Activated naive CD8-positive, alpha-beta T cell (primary cell): ENCODE results near the gene ETFRF1.

Experiments
- H3K27ac Mint-ChIP-seq: one replicate; pipeline ENCODE4 v1.8.0; 2021; ENCODE audit warnings: mixed read lengths
- H3K27me3 Mint-ChIP-seq: one replicate; pipeline ENCODE4 v1.8.0; 2021; ENCODE audit warnings: mixed read lengths
- H3K36me3 Mint-ChIP-seq: one replicate; pipeline ENCODE4 v1.8.0; 2021; ENCODE audit warnings: mixed read lengths
- H3K4me1 Mint-ChIP-seq: one replicate; pipeline ENCODE4 v1.8.0; 2021; ENCODE audit warnings: low read depth, mixed read lengths
- H3K4me3 Mint-ChIP-seq: one replicate; pipeline ENCODE4 v1.8.0; 2021; ENCODE audit warnings: mild to moderate bottlenecking, mixed read lengths
- H3K9me3 Mint-ChIP-seq: one replicate; pipeline ENCODE4 v1.8.0; 2021; ENCODE audit warnings: low read depth, mixed read lengths

ETFRF1 gene

DNA sequence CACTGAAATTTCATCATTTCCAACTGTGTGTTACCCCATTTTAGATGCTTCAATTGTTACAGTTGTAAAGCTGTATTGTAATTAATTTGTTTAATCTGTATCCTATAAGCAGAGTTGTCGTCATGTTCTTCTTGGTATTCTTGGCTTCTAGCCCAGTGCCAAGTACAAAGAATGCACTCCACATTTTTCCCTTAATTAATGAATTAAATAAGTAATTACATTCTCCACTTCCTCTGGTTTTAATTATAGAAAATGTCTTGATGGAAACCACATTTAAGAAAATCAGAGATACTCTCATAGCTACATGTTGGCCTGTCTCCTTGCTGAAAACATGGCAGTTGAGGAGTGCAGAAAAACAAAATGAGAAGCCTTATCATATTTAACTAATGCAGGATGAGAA, 823 bp upstream of the ETFRF1 start:
- H3K4me1 Mint-ChIP-seq, result peaks cover 35% of the 10 kb centered on the region
- H3K9me3 Mint-ChIP-seq, result no peaks in the 10 kb centered on the region
- H3K27me3 Mint-ChIP-seq, result no peaks in the 10 kb centered on the region
- peak overlapping the region; percentile 99 for H3K4me3 Mint-ChIP-seq
- H3K36me3 Mint-ChIP-seq, result peaks cover 2% of the 10 kb centered on the region
- peak overlapping the region; percentile 98 for H3K27ac Mint-ChIP-seq

- no peaks in the 10 kb centered on the region for H3K9me3 Mint-ChIP-seq
- H3K4me3 Mint-ChIP-seq, result peak overlapping the region; percentile 99
- no peaks in the 10 kb centered on the region for H3K27me3 Mint-ChIP-seq
- peaks cover 35% of the 10 kb centered on the region for H3K4me1 Mint-ChIP-seq
- peaks cover 3% of the 10 kb centered on the region for H3K36me3 Mint-ChIP-seq
- H3K27ac Mint-ChIP-seq, result peak overlapping the region; percentile 98
These were observed 348 bp upstream of the ETFRF1 start for GRCh38 chr12:25194722-25195055.

DNA sequence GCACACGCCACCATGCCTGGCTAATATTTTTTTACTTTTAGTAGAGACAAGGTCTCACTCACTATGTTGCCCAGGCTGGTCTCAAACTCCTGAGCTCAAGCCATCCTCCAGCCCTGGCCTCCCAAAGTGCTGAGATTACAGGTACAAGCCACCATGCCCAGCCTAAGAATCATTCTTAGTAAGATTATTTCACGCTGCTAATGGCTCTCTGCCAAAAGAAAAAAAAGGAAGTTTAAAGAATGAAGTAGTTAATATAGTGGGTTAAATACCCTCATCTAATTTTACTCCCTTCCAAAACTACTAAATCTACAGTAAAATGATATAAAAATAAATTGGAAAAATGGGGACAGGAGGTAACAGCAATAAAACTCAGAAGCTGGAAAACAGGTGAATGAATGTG, 2.6 kb downstream of the ETFRF1 start:
- Mint-ChIP-seq H3K27ac (no peak overlapping the region), H3K4me1 (peaks cover 42% of the 10 kb centered on the region), H3K27me3 (no peaks in the 10 kb centered on the region), H3K9me3 (no peaks in the 10 kb centered on the region), H3K36me3 (peaks cover 4% of the 10 kb centered on the region), H3K4me3 (no peak overlapping the region)

DNA sequence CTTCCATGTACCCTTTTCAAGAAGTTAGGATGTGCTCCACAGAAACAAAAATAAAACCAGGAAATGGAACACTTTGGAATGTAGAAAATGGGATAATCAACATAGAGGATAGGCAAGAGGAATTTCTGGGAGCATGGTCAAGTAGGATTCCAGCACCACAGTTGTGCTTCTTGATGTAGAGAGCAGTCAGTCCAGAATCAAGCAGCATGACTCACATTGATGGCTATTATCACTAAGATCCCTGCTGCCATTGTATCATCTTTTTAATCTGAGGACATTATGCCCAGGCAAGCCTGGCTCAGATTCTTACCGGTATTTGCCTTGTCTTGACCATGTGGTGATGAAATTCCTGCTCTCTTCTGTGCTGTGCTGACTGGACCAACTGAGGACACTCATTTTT, 5.7 kb downstream of the ETFRF1 start:
- Mint-ChIP-seq H3K9me3 (no peaks in the 10 kb centered on the region), H3K27ac (peak overlapping the region; percentile 52), H3K4me1 (peaks cover 31% of the 10 kb centered on the region), H3K36me3 (peaks cover 8% of the 10 kb centered on the region), H3K27me3 (no peaks in the 10 kb centered on the region), H3K4me3 (no peak overlapping the region)

GRCh38 chr12:25202137-25202536, 7.1 kb downstream of the ETFRF1 start:
- H3K4me3 Mint-ChIP-seq, result no peak overlapping the region
- H3K27ac Mint-ChIP-seq, result peak overlapping the region; percentile 5
- no peaks in the 10 kb centered on the region for H3K9me3 Mint-ChIP-seq
- H3K4me1 Mint-ChIP-seq, result peaks cover 22% of the 10 kb centered on the region
- peaks cover 10% of the 10 kb centered on the region for H3K36me3 Mint-ChIP-seq
- no peaks in the 10 kb centered on the region for H3K27me3 Mint-ChIP-seq

- no peaks in the 10 kb centered on the region for H3K27me3 Mint-ChIP-seq
- peaks cover 8% of the 10 kb centered on the region for H3K36me3 Mint-ChIP-seq
- no peaks in the 10 kb centered on the region for H3K9me3 Mint-ChIP-seq
- peaks cover 13% of the 10 kb centered on the region for H3K4me1 Mint-ChIP-seq
- H3K27ac Mint-ChIP-seq, result no peak overlapping the region
- H3K4me3 Mint-ChIP-seq, result no peak overlapping the region
These were observed 12.4 kb downstream of the ETFRF1 start for GRCh38 chr12:25207411-25207810.

- no peak overlapping the region for H3K27ac Mint-ChIP-seq
These were observed 12.8 kb downstream of the ETFRF1 start for GRCh38 chr12:25207846-25208245.

DNA sequence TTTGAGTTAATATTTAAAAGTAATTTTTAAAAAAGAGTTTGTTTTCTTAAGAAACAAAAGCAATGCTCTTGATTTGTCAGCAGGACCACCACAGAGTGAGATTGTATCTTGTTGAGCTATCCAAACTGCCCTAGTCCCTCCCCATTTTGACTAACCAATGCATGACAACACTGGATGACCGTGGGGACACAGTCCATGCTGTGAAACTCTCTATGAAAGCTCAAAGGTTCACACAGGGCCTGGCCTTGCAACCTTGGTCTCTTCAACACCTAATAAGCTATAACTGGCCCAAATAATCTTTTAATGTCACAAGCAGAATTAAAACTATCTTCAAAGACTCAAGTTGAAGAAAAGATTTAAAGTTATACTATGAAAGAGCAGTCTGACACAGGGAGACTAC, 13.5 kb downstream of the ETFRF1 start:
- no peaks in the 10 kb centered on the region for H3K9me3 Mint-ChIP-seq
- H3K4me1 Mint-ChIP-seq, result peaks cover 9% of the 10 kb centered on the region
- no peak overlapping the region for H3K4me3 Mint-ChIP-seq
- no peak overlapping the region for H3K27ac Mint-ChIP-seq
- H3K36me3 Mint-ChIP-seq, result peaks cover 4% of the 10 kb centered on the region
- H3K27me3 Mint-ChIP-seq, result no peaks in the 10 kb centered on the region

More at GRCh38 chr12:25207846-25208245, 12.8 kb downstream of the ETFRF1 start:
- peaks cover 13% of the 10 kb centered on the region for H3K4me1 Mint-ChIP-seq
- H3K4me3 Mint-ChIP-seq, result no peak overlapping the region
- H3K27me3 Mint-ChIP-seq, result no peaks in the 10 kb centered on the region
- no peaks in the 10 kb centered on the region for H3K9me3 Mint-ChIP-seq
- peaks cover 8% of the 10 kb centered on the region for H3K36me3 Mint-ChIP-seq

- Mint-ChIP-seq H3K9me3 (no peaks in the 10 kb centered on the region), H3K27ac (no peak overlapping the region)
These were observed 18.3 kb downstream of the ETFRF1 start for GRCh38 chr12:25213338-25213737.

DNA sequence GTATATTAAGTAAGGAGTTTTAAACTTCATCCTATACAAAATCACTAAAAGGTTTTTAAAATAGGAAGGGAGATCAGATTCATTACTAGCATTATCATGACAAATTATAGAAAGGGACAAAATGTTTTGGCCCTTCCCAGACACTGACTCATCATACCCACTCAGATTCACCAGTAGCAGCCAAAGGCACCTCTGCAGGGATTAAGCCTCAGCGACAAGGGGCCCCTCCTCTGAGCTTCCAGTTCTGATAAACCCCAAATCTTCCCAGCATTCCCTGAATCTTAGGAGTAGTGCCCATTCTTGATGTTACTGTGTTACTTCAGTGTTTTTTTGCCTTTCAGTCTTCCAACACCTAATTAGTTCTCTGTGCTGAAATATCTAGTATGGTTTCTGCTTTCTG, 41.2 kb downstream of the ETFRF1 start:
- Mint-ChIP-seq H3K4me3 (no peak overlapping the region), H3K27ac (no peak overlapping the region), H3K27me3 (no peaks in the 10 kb centered on the region), H3K36me3 (peaks cover 17% of the 10 kb centered on the region), H3K9me3 (no peaks in the 10 kb centered on the region), H3K4me1 (peaks cover 18% of the 10 kb centered on the region)

More at GRCh38 chr12:25213338-25213737, 18.3 kb downstream of the ETFRF1 start:
- Mint-ChIP-seq H3K27me3 (no peaks in the 10 kb centered on the region), H3K36me3 (peaks cover 5% of the 10 kb centered on the region), H3K4me1 (peaks cover 8% of the 10 kb centered on the region), H3K4me3 (no peak overlapping the region)

DNA sequence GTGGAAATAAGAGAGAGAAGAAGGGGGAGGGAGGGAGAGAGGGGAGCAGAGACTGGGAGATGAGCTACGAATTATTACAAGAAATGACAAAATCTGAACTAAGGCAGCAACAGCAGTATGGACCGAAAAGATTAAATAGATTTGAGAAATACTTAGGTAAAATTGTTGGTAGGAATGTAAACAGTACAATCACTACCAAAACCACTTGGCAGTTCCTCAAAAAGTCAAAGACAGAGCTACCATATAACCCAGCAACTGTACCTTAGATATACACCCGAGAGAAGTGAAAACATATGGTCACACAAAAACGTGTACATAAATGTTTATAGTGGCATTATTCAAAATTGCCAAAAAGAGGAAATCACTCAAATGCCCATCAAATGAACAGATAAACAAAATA, 41.6 kb downstream of the ETFRF1 start:
- no peak overlapping the region for H3K4me3 Mint-ChIP-seq
- H3K9me3 Mint-ChIP-seq, result no peaks in the 10 kb centered on the region
- H3K36me3 Mint-ChIP-seq, result peaks cover 13% of the 10 kb centered on the region
- peaks cover 22% of the 10 kb centered on the region for H3K4me1 Mint-ChIP-seq
- H3K27ac Mint-ChIP-seq, result no peak overlapping the region
- H3K27me3 Mint-ChIP-seq, result no peaks in the 10 kb centered on the region

- peak overlapping the region; percentile 30 for H3K4me3 Mint-ChIP-seq
- no peaks in the 10 kb centered on the region for H3K9me3 Mint-ChIP-seq
- H3K4me1 Mint-ChIP-seq, result peaks cover 55% of the 10 kb centered on the region
- no peaks in the 10 kb centered on the region for H3K27me3 Mint-ChIP-seq
- peaks cover 19% of the 10 kb centered on the region for H3K36me3 Mint-ChIP-seq
- peak overlapping the region; percentile 66 for H3K27ac Mint-ChIP-seq
These were observed 46.4 kb downstream of the ETFRF1 start for GRCh38 chr12:25241167-25242020.

- no peaks in the 10 kb centered on the region for H3K9me3 Mint-ChIP-seq
- H3K27me3 Mint-ChIP-seq, result no peaks in the 10 kb centered on the region
- H3K36me3 Mint-ChIP-seq, result peaks cover 15% of the 10 kb centered on the region
- H3K4me3 Mint-ChIP-seq, result no peak overlapping the region
- H3K27ac Mint-ChIP-seq, result peak overlapping the region; percentile 16
- peaks cover 57% of the 10 kb centered on the region for H3K4me1 Mint-ChIP-seq
These were observed 48.1 kb downstream of the ETFRF1 start for GRCh38 chr12:25242981-25243679.

GRCh38 chr12:25243680-25243990, 48.6 kb downstream of the ETFRF1 start:
- Mint-ChIP-seq H3K36me3 (peaks cover 12% of the 10 kb centered on the region), H3K4me3 (no peak overlapping the region), H3K4me1 (peaks cover 57% of the 10 kb centered on the region), H3K9me3 (no peaks in the 10 kb centered on the region), H3K27ac (peak overlapping the region; percentile 58), H3K27me3 (no peaks in the 10 kb centered on the region)

DNA sequence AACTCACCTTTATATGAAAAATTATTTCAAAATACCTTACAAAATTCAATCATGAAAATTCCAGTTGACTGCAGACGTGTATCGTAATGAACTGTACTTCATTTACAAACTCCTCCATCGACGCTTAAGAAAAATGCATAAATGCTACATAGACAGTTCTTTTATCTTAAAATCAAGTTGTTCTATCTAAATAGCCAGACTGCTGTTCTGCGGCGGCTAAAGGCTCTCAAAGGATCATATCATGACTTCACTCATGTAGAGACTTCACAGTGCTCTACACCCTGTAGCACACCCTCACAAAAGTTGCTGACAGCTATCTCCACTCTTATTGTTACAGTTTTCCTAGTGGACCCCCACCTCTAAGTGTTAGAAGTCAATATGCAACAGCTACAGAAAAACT, 50.5 kb downstream of the ETFRF1 start:
- Mint-ChIP-seq H3K4me3 (no peak overlapping the region), H3K27me3 (no peaks in the 10 kb centered on the region), H3K4me1 (peaks cover 68% of the 10 kb centered on the region), H3K9me3 (no peaks in the 10 kb centered on the region), H3K36me3 (peaks cover 10% of the 10 kb centered on the region), H3K27ac (peak overlapping the region; percentile 41)
